Left ventricle myocardium inferior (tissue), 1 donor: ENCODE measurements around the gene MAEA. TPM values are rescaled to one million over a fixed set of nuclear protein-coding genes. Genes with fewer than 3 reads are reported as not detected.
A peak's percentile ranks its signal among the peaks of the same experiment; 100 is the strongest.

Experiments
- DNase-seq: peaks from one replicate; pipeline ENCODE4 v3.0.0-alpha.2; 2020
- H3K27ac ChIP-seq: fragments of 200-600 bp; replicated peaks from 2 replicates; pipeline ENCODE4 v1.8.0; 2021
- H3K27me3 ChIP-seq: fragments of 200-600 bp; 2 replicates; pipeline ENCODE4 v1.8.0; 2021; ENCODE audit warnings: low read depth
- H3K36me3 ChIP-seq: fragments of 200-600 bp; 2 replicates; pipeline ENCODE4 v1.8.0; 2021
- H3K4me1 ChIP-seq: fragments of 200-600 bp; 2 replicates; pipeline ENCODE4 v1.8.0; 2021
- H3K4me3 ChIP-seq: fragments of 200-600 bp; 2 replicates; pipeline ENCODE4 v1.8.0; 2021; ENCODE audit warnings: mild to moderate bottlenecking, moderate library complexity
- H3K9me3 ChIP-seq: fragments of 200-600 bp; replicated peaks from 2 replicates; pipeline ENCODE4 v1.8.0; 2021
- intact Hi-C: fragments of 100-400 bp; cut with micrococcal nuclease; formaldehyde crosslinking; loops from one replicate; pipeline ENCODE4 v1.11.0; 2022
- total RNA-seq: library from RNA; stranded (reverse); fragmentation: NEBNext Ultra II Directional; extraction: Animal tissue kit (Norgen Biotek cat#: 25700); gene quantifications from one replicate; pipeline ENCODE4 v1.2.1, GENCODE V29; 2021
- TF ChIP-seq, protein P1 (sequence below): fragments of 200-600 bp; IDR thresholded peaks from 2 replicates; pipeline ENCODE4 v1.8.0; 2021; ENCODE audit warnings: antibody characterized with exemption, mild to moderate bottlenecking, borderline replicate concordance
- donor health status: DM: no; HTN: yes; CAD: no; lungs with severe emphysema.

The MAEA gene
- total RNA-seq, 1 donor from 2014 or later = 49.5 TPM

DNA sequence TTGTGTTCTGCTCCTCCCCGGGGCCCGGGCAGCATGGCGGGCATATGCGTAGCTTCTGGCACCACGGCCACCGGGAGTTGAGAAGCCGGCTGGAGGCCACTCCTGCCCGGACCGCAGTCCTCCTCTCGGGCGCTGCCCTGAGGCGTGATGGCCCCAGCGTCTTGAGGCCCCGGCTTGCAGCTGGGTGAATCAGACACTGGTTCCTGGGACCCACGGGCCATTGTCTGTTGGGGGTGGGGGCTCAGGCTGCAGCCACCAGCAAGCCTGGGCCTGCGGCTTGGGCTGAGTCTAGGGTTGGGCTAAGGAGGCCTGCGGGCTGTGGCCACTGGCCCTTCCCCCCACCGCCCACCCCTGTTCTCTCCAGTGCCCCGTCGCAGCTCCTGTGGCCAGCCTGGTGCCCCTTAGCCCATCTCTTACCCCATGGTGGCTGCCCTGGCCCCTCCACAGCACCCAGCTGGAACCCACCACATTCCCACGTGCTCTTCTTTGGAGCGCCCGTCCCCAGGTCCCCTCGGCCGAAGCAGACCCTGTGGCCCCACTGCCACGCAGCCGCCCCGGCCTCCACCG lies 50.6 kb downstream of the MAEA start:
- no peaks in the 10 kb centered on the region for H3K27me3 ChIP-seq
- no peak overlapping the region for H3K27ac ChIP-seq
- TF ChIP-seq, protein P1, sequence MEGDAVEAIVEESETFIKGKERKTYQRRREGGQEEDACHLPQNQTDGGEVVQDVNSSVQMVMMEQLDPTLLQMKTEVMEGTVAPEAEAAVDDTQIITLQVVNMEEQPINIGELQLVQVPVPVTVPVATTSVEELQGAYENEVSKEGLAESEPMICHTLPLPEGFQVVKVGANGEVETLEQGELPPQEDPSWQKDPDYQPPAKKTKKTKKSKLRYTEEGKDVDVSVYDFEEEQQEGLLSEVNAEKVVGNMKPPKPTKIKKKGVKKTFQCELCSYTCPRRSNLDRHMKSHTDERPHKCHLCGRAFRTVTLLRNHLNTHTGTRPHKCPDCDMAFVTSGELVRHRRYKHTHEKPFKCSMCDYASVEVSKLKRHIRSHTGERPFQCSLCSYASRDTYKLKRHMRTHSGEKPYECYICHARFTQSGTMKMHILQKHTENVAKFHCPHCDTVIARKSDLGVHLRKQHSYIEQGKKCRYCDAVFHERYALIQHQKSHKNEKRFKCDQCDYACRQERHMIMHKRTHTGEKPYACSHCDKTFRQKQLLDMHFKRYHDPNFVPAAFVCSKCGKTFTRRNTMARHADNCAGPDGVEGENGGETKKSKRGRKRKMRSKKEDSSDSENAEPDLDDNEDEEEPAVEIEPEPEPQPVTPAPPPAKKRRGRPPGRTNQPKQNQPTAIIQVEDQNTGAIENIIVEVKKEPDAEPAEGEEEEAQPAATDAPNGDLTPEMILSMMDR = no peak
- H3K36me3 ChIP-seq = peaks cover 55% of the 10 kb centered on the region
- intact Hi-C loops = loop anchor here (10.0 kb wide), 1 partner anchor 85 kb away; no protein-coding TSS in a partner anchor
- no peak overlapping the region for H3K4me3 ChIP-seq
- no peaks in the 10 kb centered on the region for H3K9me3 ChIP-seq
- DNase-seq = no peak
- peaks cover 14% of the 10 kb centered on the region for H3K4me1 ChIP-seq

DNA sequence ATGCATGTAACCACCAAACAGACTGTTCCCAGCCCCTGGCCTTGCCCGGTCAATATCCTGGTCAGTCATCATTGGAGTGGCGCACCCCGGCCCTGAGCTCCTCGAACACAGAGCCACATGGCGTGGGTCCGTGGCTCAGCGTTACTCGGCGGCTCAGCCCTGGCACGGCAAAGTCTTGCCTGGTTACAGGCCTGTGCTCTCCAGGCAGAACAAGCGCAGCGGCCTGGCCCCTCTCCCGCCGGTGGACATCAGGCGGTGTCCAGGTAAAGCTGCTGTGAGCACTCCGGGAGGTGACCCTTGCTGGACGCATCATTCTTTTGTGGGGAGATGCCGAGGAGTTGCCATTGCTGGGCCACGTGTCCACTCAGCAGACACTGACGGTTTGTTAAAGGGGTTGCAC lies 51.2 kb downstream of the MAEA start:
- no peak for DNase-seq
- Histone ChIP-seq H3K4me1 (peaks cover 20% of the 10 kb centered on the region), H3K9me3 (no peaks in the 10 kb centered on the region), H3K4me3 (no peak overlapping the region), H3K36me3 (peaks cover 55% of the 10 kb centered on the region), H3K27ac (no peak overlapping the region), H3K27me3 (no peaks in the 10 kb centered on the region)
- TF ChIP-seq, protein P1 = no peak
- intact Hi-C loops = loop anchor here (10.0 kb wide), 1 partner anchor 86 kb away; no protein-coding TSS in a partner anchor

DNA sequence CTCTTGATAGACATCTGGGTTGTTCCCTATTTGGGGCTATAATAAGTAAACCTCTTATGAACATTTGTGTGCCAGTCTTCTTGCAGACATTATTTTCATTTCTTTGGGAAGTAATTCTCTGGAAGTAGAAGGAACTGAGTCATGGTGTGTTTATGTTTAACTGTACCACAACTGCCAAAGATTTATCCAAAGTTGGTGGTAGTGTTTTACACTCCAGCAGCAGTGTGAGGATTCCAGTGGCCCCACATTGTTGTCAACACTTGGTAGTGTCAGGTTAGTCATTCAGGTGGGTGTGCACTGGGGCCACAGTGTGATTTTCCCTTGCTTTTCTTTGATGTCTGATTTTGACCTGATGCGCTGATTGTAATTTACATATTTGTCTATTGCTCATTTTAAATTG lies 52.3 kb downstream of the MAEA start:
- Histone ChIP-seq H3K4me3 (no peak overlapping the region), H3K36me3 (peaks cover 47% of the 10 kb centered on the region), H3K4me1 (peaks cover 28% of the 10 kb centered on the region), H3K9me3 (no peaks in the 10 kb centered on the region), H3K27ac (no peak overlapping the region), H3K27me3 (no peaks in the 10 kb centered on the region)
- DNase-seq = no peak
- TF ChIP-seq, protein P1 = no peak
- intact Hi-C loops = loop anchor here (10.0 kb wide), 1 partner anchor 87 kb away; no protein-coding TSS in a partner anchor

DNA sequence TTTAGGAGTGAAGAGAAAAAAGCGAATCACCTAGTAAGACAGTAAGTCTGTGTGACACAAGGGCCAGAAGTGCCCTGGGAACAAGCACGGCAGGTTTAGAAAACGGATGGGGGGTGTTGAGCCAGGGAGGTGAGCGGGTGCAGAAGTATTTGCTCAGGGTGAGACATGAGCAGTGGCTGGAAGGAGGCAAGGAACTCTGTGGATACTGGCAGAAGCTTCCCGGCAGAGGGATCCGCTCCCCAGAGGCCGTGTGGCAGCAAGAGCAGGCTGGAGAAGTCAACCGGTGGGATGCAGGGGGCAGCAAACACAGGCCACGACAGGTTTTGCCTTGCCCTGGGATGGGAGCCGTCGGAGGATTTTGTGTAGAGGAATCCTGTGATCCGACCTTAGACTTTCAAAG lies 55.0 kb downstream of the MAEA start:
- intact Hi-C loops = loop anchor here (10.0 kb wide), 1 partner anchor 90 kb away; no protein-coding TSS in a partner anchor
- no peaks in the 10 kb centered on the region for H3K9me3 ChIP-seq
- peaks cover 23% of the 10 kb centered on the region for H3K36me3 ChIP-seq
- no peak overlapping the region for H3K27ac ChIP-seq
- no peaks in the 10 kb centered on the region for H3K27me3 ChIP-seq
- peaks cover 51% of the 10 kb centered on the region for H3K4me1 ChIP-seq
- H3K4me3 ChIP-seq = no peak overlapping the region
- TF ChIP-seq, protein P1 = no peak
- DNase-seq = no peak

DNA sequence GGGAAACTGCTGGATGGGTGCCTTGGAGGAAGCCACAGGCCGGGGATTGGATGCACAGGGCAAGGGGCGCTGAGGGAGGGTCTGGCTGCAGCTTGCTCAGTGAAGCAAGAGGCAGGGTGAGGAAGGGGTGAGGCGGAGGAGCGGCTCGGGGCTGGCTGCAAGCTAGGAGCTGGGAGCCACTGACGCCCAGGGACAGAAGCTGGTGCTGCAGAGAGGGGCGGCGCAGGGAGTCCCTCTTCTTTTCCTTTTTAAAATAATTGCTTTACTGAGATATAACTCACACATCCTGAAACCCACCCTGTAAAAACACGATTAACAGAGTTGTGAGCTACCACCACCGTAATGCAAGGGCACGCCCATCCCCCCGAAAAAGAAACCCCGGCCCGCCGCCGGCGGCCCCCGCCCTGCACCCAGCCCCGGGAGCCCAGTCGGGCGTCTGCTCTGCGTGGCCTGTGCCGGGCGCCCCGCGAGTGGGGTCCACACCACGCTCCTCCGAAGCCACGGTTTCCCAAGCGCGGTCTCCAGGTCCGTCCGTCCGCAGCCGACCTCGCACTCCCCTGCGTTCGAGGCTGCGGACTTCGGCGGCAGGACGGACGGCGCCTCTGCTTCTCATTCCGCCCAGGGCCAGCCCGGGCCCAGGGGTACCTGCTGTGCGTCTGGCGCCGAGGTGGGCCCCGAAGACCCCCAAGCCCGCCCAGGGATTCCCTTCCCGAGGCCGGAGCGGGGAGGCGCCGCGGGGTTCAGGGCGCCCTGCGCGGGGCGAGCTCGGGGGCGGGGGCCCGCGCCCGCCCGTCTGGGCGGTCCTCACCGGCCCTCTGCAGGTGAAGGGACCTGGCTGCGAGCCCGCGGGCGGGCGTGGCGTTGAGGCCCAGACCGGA lies 56.5 kb downstream of the MAEA start:
- H3K36me3 ChIP-seq = peaks cover 14% of the 10 kb centered on the region
- peak overlapping the region; percentile 100 for H3K27ac ChIP-seq
- TF ChIP-seq, protein P1 = peak; percentile 46
- peak; percentile 61 for DNase-seq
- H3K4me1 ChIP-seq = peaks cover 54% of the 10 kb centered on the region
- no peaks in the 10 kb centered on the region for H3K27me3 ChIP-seq
- no peaks in the 10 kb centered on the region for H3K9me3 ChIP-seq
- H3K4me3 ChIP-seq = peak overlapping the region; percentile 88
- intact Hi-C loops = loop anchor here (10.0 kb wide), 1 partner anchor 91 kb away; no protein-coding TSS in a partner anchor
